Duodenal mucosa (tissue), 2 donors: ENCODE results near the gene RABL6.
A peak's percentile ranks its signal among the peaks of the same experiment; 100 is the strongest.
"Not testable (repeated sequence)": the region's sequence is repeated elsewhere in the genome, so short reads cannot be mapped to it uniquely, and the experiment has no call there.

ENCODE experiments used
- H3K27ac ChIP-seq: one replicate; pipeline ENCODE4 v1.7.0; 2013; ENCODE audit warnings: low read depth, low read length
- H3K27me3 ChIP-seq, 2 donors: one replicate each; pipeline ENCODE4 v1.7.0; 2013; ENCODE audit warnings: low read length in 2 of 2, control low read depth in 1 of 2; ENCODE audit not compliant: insufficient read depth in 2 of 2, control insufficient read depth in 1 of 2
- H3K36me3 ChIP-seq, 2 donors: one replicate each; pipeline ENCODE4 v1.7.0; 2013; ENCODE audit warnings: low read length in 2 of 2, control low read depth in 1 of 2; ENCODE audit not compliant: insufficient read depth in 2 of 2, control insufficient read depth in 1 of 2
- H3K4me1 ChIP-seq, 2 donors: one replicate each; pipeline ENCODE4 v1.7.0; 2013; ENCODE audit warnings: low read length in 2 of 2, control low read depth in 1 of 2; ENCODE audit not compliant: insufficient read depth in 2 of 2, control insufficient read depth in 1 of 2
- H3K4me3 ChIP-seq, 2 donors: one replicate each; pipeline ENCODE4 v1.7.0; 2013; ENCODE audit warnings: low read length in 2 of 2, low read depth in 1 of 2
- H3K9ac ChIP-seq, 2 donors: one replicate each; pipeline ENCODE4 v1.7.0; 2013; ENCODE audit warnings: low read length in 2 of 2, low read depth in 1 of 2
- H3K9me3 ChIP-seq, 2 donors: one replicate each; pipeline ENCODE4 v1.7.0; 2013; ENCODE audit warnings: low read length in 2 of 2, control low read depth in 1 of 2; ENCODE audit not compliant: control insufficient read depth in 1 of 2

The RABL6 gene, protein sequence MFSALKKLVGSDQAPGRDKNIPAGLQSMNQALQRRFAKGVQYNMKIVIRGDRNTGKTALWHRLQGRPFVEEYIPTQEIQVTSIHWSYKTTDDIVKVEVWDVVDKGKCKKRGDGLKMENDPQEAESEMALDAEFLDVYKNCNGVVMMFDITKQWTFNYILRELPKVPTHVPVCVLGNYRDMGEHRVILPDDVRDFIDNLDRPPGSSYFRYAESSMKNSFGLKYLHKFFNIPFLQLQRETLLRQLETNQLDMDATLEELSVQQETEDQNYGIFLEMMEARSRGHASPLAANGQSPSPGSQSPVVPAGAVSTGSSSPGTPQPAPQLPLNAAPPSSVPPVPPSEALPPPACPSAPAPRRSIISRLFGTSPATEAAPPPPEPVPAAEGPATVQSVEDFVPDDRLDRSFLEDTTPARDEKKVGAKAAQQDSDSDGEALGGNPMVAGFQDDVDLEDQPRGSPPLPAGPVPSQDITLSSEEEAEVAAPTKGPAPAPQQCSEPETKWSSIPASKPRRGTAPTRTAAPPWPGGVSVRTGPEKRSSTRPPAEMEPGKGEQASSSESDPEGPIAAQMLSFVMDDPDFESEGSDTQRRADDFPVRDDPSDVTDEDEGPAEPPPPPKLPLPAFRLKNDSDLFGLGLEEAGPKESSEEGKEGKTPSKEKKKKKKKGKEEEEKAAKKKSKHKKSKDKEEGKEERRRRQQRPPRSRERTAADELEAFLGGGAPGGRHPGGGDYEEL

DNA sequence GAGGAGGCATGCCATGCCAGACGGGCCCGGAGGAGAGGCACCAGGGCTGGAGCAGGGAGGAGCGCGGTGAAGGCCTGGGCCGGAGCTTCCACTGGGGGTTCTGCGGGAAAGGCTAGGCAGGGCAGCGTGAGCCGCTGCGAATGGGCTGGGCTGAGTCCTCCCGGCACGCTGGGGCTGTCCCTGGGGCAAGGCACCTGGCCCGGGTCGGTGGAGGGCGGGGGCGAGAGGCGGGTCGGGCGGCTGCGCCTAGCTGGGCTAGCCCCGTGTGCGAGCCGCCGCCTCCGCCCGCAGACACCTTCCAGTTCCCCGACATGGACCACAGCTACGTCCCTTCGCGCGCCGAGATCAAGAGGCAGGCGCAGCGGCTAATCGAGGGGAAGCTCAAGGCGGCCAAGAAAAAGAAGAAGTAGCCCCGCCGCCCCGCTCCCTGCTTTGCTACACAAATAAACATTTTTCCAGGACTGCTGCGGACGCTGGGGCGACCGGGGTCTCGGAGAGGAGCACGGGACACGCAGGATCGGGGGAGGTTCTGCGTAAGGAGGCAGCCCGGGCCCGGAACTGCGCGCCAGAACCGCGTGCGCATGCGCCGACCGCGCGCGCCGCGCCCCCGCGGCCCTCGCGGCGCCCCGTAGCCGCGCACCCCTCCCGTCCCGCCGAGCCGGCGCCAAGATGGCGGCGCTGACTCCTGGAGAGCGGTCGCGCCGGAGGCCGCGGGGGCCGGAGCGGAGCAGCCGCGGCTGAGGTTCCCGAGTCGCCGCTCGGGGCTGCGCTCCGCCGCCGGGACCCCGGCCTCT, at the start of gene RABL6:
RABL6 (plus strand) TSS at position 668 of the 794 bp plus-strand sequence. CDS start 249 bp downstream, outside the sequence.
- peaks cover 16 to 29% of the 10 kb centered on the region in 2 donors for H3K4me1 ChIP-seq
- H3K27ac ChIP-seq = peak within 1 kb of the TSS; percentile 89
- H3K9me3 ChIP-seq = no peaks in the 10 kb centered on the region
- peak within 1 kb of the TSS; percentile 65 to 82 for H3K9ac ChIP-seq
- H3K36me3 ChIP-seq = peaks cover 0 to 8% of the 10 kb centered on the region in 2 donors
- peak within 1 kb of the TSS; percentile 75 to 80 for H3K4me3 ChIP-seq
- H3K27me3 ChIP-seq = no peaks in the 10 kb centered on the region

DNA sequence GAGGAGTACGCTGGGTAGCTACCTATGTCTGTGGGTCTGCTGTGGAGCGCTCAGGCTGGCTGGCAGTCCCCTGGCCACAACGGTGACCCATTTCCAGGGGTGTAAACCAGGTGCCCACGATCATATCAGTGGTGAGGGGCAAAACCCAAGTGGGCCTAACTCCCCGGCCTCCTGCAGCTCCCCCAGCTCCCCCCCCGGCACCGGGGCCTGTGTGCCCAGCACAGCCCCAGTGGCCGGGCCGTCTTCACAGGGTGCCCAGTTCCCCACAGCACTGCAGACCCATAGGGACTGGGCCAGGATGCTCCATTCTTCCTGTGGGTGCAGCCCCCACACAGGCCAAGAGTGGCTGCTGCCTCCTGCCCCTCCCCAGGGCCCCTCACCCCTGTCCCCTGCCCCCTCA, 48.7 kb upstream of the RABL6 start:
- Histone ChIP-seq H3K9ac (no peak overlapping the region), H3K4me1 (peaks cover 0 to 5% of the 10 kb centered on the region in 2 donors), H3K4me3 (no peak overlapping the region), H3K27ac (no peak overlapping the region), H3K36me3 (no peaks in the 10 kb centered on the region), H3K9me3 (peaks cover 0 to 4% of the 10 kb centered on the region in 2 donors), H3K27me3 (peaks cover 0 to 10% of the 10 kb centered on the region in 2 donors)

- Histone ChIP-seq H3K27ac (no peak overlapping the region), H3K9me3 (peaks cover 0 to 4% of the 10 kb centered on the region in 2 donors), H3K4me3 (no peak overlapping the region), H3K4me1 (peaks cover 0 to 5% of the 10 kb centered on the region in 2 donors), H3K36me3 (no peaks in the 10 kb centered on the region), H3K9ac (no peak overlapping the region), H3K27me3 (peaks cover 0 to 15% of the 10 kb centered on the region in 2 donors)
Observed at GRCh38 chr9:136759436-136760325, 48.1 kb upstream of the RABL6 start.

DNA sequence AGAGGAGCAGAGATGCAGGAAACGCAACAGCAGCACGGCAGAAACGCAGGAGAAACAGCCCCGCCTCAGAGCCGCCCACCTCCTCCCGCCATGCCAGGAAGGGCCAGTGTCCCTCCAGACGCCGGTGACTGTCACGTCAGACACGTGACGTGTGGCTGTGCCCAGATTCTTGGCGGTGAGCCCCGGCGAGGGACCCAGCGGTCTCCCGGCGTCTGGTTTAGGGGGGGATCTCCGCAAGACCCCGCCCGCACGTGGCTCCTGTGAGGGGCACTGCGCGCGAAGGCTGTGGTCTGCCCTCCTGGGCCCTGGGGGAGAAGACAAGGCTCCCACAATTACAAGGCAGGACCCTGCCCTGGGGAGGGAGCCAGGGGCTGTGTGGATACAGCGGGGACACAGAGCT, 47.3 kb upstream of the RABL6 start:
- Histone ChIP-seq H3K36me3 (no peaks in the 10 kb centered on the region), H3K4me3 (no peak overlapping the region), H3K9ac (no peak overlapping the region), H3K4me1 (peaks cover 0 to 5% of the 10 kb centered on the region in 2 donors), H3K27ac (no peak overlapping the region), H3K9me3 (peaks cover 0 to 3% of the 10 kb centered on the region in 2 donors), H3K27me3 (peaks cover 0 to 16% of the 10 kb centered on the region in 2 donors)

GRCh38 chr9:136760834-136761544, 46.8 kb upstream of the RABL6 start:
- not testable (repeated sequence) for H3K9me3 ChIP-seq, H3K27ac ChIP-seq, H3K9ac ChIP-seq, H3K4me3 ChIP-seq, H3K36me3 ChIP-seq, H3K4me1 ChIP-seq
- H3K27me3 ChIP-seq = peaks cover 0 to 16% of the 10 kb centered on the region in 2 donors

- no peak overlapping the region for H3K4me3 ChIP-seq
- H3K9me3 ChIP-seq = no peaks in the 10 kb centered on the region
- no peak overlapping the region for H3K27ac ChIP-seq
- H3K9ac ChIP-seq = no peak overlapping the region
- peaks cover 0 to 16% of the 10 kb centered on the region in 2 donors for H3K27me3 ChIP-seq
- H3K36me3 ChIP-seq = no peaks in the 10 kb centered on the region
- H3K4me1 ChIP-seq = peaks cover 0 to 5% of the 10 kb centered on the region in 2 donors
Observed at GRCh38 chr9:136761545-136761981, 46.2 kb upstream of the RABL6 start.

DNA sequence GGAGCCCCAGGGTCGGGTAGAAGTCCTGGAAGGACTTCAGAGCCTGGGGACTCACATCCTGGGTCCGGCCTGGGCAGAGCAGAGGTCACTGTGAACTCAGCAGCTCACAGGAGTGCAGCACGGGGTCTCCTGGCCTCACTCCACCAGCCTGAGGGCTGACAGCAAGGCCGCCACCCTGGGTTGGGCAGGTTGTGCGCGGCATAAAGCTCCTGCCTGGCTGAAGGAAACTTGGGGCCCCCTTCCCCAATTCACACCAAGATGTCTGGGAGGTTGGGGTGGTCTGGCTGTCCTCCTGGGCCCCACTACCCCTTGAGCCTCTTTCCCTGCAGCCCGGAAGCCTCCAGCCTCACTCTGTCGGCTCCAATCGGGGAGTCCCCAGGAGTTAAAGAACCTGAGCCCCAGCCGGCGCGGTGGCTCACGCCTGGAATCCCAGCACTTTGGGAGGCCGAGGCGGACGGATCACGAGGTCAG, 45.5 kb upstream of the RABL6 start:
- Histone ChIP-seq H3K27me3 (peaks cover 0 to 16% of the 10 kb centered on the region in 2 donors), H3K36me3 (no peaks in the 10 kb centered on the region), H3K4me3 (no peak overlapping the region), H3K4me1 (peaks cover 0 to 5% of the 10 kb centered on the region in 2 donors), H3K9ac (no peak overlapping the region), H3K9me3 (no peaks in the 10 kb centered on the region), H3K27ac (no peak overlapping the region)

DNA sequence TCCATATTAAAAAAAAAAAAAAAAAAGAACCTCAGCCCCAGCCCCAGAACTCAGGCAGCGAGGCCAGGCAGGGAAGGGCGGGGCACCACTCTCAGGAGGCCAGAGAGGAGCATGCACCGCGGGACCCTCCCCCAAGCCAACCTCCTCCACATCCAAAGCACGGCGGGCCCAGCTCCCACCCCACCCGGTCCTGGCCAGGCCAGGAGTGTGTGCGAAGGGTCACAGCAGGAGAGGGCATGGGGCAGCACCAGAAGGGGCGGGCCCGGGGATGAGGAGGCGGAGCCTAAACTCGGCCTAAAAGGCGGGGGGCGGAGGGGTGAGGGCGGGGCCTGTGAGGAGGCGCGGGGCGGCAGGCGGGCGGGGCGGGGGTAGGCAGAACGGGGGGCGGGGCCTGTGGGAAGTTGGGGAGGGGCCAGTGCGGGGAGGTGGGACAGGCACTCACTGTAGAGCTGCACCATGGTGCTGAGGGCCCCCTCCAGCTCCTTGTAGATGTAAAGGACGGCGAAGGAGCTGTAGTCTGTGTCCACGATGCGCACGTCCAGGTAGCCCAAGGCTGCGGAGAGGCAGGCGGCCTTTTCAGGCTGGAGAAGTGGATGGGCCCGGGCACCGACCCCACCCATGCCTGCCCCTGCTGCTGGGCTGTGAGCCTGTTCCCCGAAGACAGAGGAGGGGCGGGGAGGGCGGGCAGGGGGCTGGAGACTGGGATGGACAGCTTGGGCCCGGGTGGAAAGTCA, 44.7 kb upstream of the RABL6 start:
- Histone ChIP-seq H3K9me3 (no peaks in the 10 kb centered on the region), H3K27me3 (peaks cover 5 to 22% of the 10 kb centered on the region in 2 donors), H3K27ac (no peak overlapping the region), H3K4me1 (peaks cover 0 to 5% of the 10 kb centered on the region in 2 donors), H3K4me3 (no peak overlapping the region), H3K36me3 (no peaks in the 10 kb centered on the region), H3K9ac (no peak overlapping the region)
